HCT116 (cell line): ENCODE data around the gene SFXN5. TPM values are rescaled to one million over a fixed set of nuclear protein-coding genes. Genes with fewer than 3 reads are reported as not detected.

Source experiments
- ATAC-seq: fragments of 200-7000 bp; cut with Tn5 transposase; 2 replicates; pipeline ENCODE4 v1.9.1; 2020; ENCODE audit warnings: mild to moderate bottlenecking, moderate library complexity
- BruUV-seq: library from RNA; stranded (reverse); fragments of 400-500 nt; replicated peaks from 2 replicates; lab custom pipeline; 2021; lab: Mats Ljungman, UMichigan
- CTCF ChIA-PET: fragments of 300-600 bp; sonication (Branson Sonifier 250); formaldehyde crosslinking; loops from one replicate; lab custom pipeline; 2021; ENCODE audit warnings: antibody characterized with exemption; lab: Charles Lee
- POLR2A ChIA-PET: fragments of 300-600, 350-600 bp; sonication (Branson Sonifier 250); formaldehyde crosslinking; loops from one replicate; lab custom pipeline; 2021; ENCODE audit warnings: antibody characterized with exemption; lab: Charles Lee
- RAD21 ChIA-PET, 2 experiments: fragments of 300-600 bp; sonication (Branson Sonifier 250); formaldehyde crosslinking; loops; one replicate each; lab custom pipeline; 2023; ENCODE audit warnings: low total read pairs in 2 of 2; ENCODE audit not compliant: uncharacterized antibody in 2 of 2, unreplicated experiment in 2 of 2, low non-redundant PET in 1 of 2; lab: Charles Lee
- DNase-seq: peaks from one replicate; pipeline ENCODE4 v3.0.0-alpha.2; 2010; ENCODE audit warnings: low read depth, low spot score
- H2AFZ ChIP-seq: fragments of 200-600 bp; shearing (Covaris generic), sonication (generic); 2 replicates; pipeline ENCODE4 v1.6.1; 2017; ENCODE audit warnings: low read depth, mixed run types, mixed read lengths, antibody characterized with exemption, low read length; ENCODE audit not compliant: poor library complexity, severe bottlenecking
- H3K27ac ChIP-seq: 2 replicates; pipeline ENCODE4 v1.5.1; 2012; ENCODE audit warnings: low read depth, low read length
- H3K27me3 ChIP-seq: fragments of 200-600 bp; sonication (generic); 2 replicates; pipeline ENCODE4 v1.6.1; 2016; ENCODE audit warnings: mixed run types, low read length, mixed read lengths; ENCODE audit not compliant: insufficient read depth
- H3K36me3 ChIP-seq, 2 experiments: fragments of 200-500 bp in 1 of 2; fragments of 200-600 bp in 1 of 2; sonication (Bioruptor generic) in 1 of 2; sonication (generic) in 1 of 2; 2 replicates each; pipeline versions ENCODE4 v1.5.1 to v1.6.1; 2014 to 2016; ENCODE audit warnings: low read length in 2 of 2, inconsistent platforms in 1 of 2, mixed read lengths in 1 of 2, mixed run types in 1 of 2; ENCODE audit not compliant: insufficient read depth in 2 of 2, control insufficient read depth in 1 of 2
- H3K4me1 ChIP-seq, 2 experiments: fragments of 200-600 bp in 1 of 2; sonication (generic) in 1 of 2; 2 replicates each; pipeline versions ENCODE4 v1.5.1 to v1.6.1; 2012 to 2017; ENCODE audit warnings: low read length in 2 of 2, inconsistent platforms in 1 of 2, mild to moderate bottlenecking in 1 of 2, mixed read lengths in 1 of 2, mixed run types in 1 of 2, moderate library complexity in 1 of 2; ENCODE audit not compliant: insufficient read depth in 2 of 2, control insufficient read depth in 1 of 2
- H3K4me2 ChIP-seq: fragments of 200-600 bp; sonication (generic); 2 replicates; pipeline ENCODE4 v1.6.1; 2017; ENCODE audit warnings: mixed run types, low read length, mixed read lengths
- H3K4me3 ChIP-seq, 2 experiments: fragments of 200-600 bp in 1 of 2; sonication (generic) in 1 of 2; replicated peaks in 1 of 2; 2 replicates each; pipeline ENCODE4 v1.5.1; 2011 to 2016; ENCODE audit warnings: low read length in 2 of 2, control low read depth in 1 of 2, low read depth in 1 of 2, mild to moderate bottlenecking in 1 of 2, mixed read lengths in 1 of 2, mixed run types in 1 of 2
- H3K79me2 ChIP-seq: fragments of 200-600 bp; sonication (generic); 2 replicates; pipeline ENCODE4 v1.6.1; 2017; ENCODE audit warnings: mild to moderate bottlenecking, mixed run types, low read length, moderate library complexity, mixed read lengths; ENCODE audit not compliant: insufficient read depth
- H3K9ac ChIP-seq: fragments of 200-600 bp; sonication (generic); 2 replicates; pipeline ENCODE4 v1.6.1; 2016; ENCODE audit warnings: low read length, mixed read lengths
- H3K9me2 ChIP-seq: fragments of 200-600 bp; sonication (generic), shearing (Covaris generic); 2 replicates; pipeline ENCODE4 v1.6.1; 2017; ENCODE audit warnings: mixed run types, mild to moderate bottlenecking, moderate library complexity; ENCODE audit not compliant: insufficient read depth
- H3K9me3 ChIP-seq, 2 experiments: fragments of 200-500 bp in 1 of 2; fragments of 200-600 bp in 1 of 2; sonication (Bioruptor generic) in 1 of 2; sonication (generic) in 1 of 2; 2 replicates each; pipeline ENCODE4 v1.6.1; 2014 to 2017; ENCODE audit warnings: low read length in 2 of 2, mixed read lengths in 2 of 2, inconsistent platforms in 1 of 2, low read depth in 1 of 2, mild to moderate bottlenecking in 1 of 2, mixed run types in 1 of 2, moderate library complexity in 1 of 2; ENCODE audit not compliant: control insufficient read depth in 1 of 2, insufficient read depth in 1 of 2
- H4K20me1 ChIP-seq: fragments of 200-600 bp; sonication (generic), shearing (Covaris generic); 2 replicates; pipeline ENCODE4 v1.6.1; 2017; ENCODE audit warnings: mixed run types, mild to moderate bottlenecking, moderate library complexity; ENCODE audit not compliant: insufficient read depth
- CEBPB ChIP-seq: IDR thresholded peaks from 2 replicates; pipeline ENCODE4 v1.6.1; 2012; ENCODE audit warnings: low read depth
- ELF1 ChIP-seq: IDR thresholded peaks from 2 replicates; pipeline ENCODE4 v1.6.1; 2012; ENCODE audit warnings: low read depth, borderline replicate concordance
- RAD21 ChIP-seq: IDR thresholded peaks from 2 replicates; pipeline ENCODE4 v1.6.1; 2012; ENCODE audit warnings: low read depth, mild to moderate bottlenecking
- SIN3A ChIP-seq: IDR thresholded peaks from 2 replicates; pipeline ENCODE4 v1.6.1; 2012; ENCODE audit warnings: low read depth
- TCF7L2 ChIP-seq: IDR thresholded peaks from 2 replicates; pipeline ENCODE4 v1.7.0; 2011; ENCODE audit warnings: borderline replicate concordance, inconsistent platforms; ENCODE audit not compliant: insufficient read depth, insufficient read length; ENCODE audit errors: extremely low read depth
- YY1 ChIP-seq: IDR thresholded peaks from 2 replicates; pipeline ENCODE4 v1.6.1; 2011; ENCODE audit warnings: low read length, low read depth, moderate library complexity, mild to moderate bottlenecking; ENCODE audit not compliant: insufficient replicate concordance; ENCODE audit errors: extremely low read depth
- ZFX ChIP-seq: fragments of 450-650 bp; IDR thresholded peaks from 2 replicates; pipeline ENCODE4 v1.6.1; 2017
- ZNF274 ChIP-seq: fragments of 200-500 bp; sonication (Bioruptor generic); IDR thresholded peaks from 2 replicates; pipeline ENCODE4 v1.6.1; 2014; ENCODE audit warnings: mild to moderate bottlenecking, low read depth, low read length, inconsistent platforms
- intact Hi-C: fragments of 100-400 bp; cut with micrococcal nuclease; formaldehyde crosslinking; loops from 2 replicates; pipeline ENCODE4 v1.10.0; 2022
- total RNA-seq: library from RNA; stranded (reverse); gene quantifications from one replicate; pipeline ENCODE4 v1.2.1, GENCODE V29; 2021; ENCODE audit not compliant: unreplicated experiment
- TF ChIP-seq, protein P1 (sequence below), 3 experiments: fragments of 200-600 bp in 1 of 3; sonication (generic) in 1 of 3; IDR thresholded peaks in 2 of 3; conservative IDR thresholded peaks in 1 of 3; 2 replicates each; pipeline ENCODE4 v1.5.1; 2012 to 2017; ENCODE audit warnings: low read depth in 2 of 3, low read length in 2 of 3, antibody characterized with exemption in 1 of 3, borderline replicate concordance in 1 of 3, control low read depth in 1 of 3, mild to moderate bottlenecking in 1 of 3, mixed read lengths in 1 of 3, mixed run types in 1 of 3, moderate library complexity in 1 of 3; ENCODE audit not compliant: insufficient read depth in 1 of 3
- TF ChIP-seq, protein P2 (sequence below): IDR thresholded peaks from 2 replicates; pipeline ENCODE4 v1.6.1; 2012
- TF ChIP-seq, protein P3 (sequence below): IDR thresholded peaks from 2 replicates; pipeline ENCODE4 v1.6.1; 2012
- TF ChIP-seq, protein P4 (sequence below): IDR thresholded peaks from 2 replicates; pipeline ENCODE4 v1.6.1; 2011; ENCODE audit warnings: mild to moderate bottlenecking, low read length, moderate library complexity; ENCODE audit not compliant: insufficient replicate concordance; ENCODE audit errors: extremely low read depth
- TF ChIP-seq, protein P5 (sequence below): IDR thresholded peaks from 2 replicates; pipeline ENCODE4 v1.6.1; 2012; ENCODE audit warnings: low read depth

SFXN5 gene
- total RNA-seq, 1 experiment from 2014 or later, result 10.0 TPM

DNA sequence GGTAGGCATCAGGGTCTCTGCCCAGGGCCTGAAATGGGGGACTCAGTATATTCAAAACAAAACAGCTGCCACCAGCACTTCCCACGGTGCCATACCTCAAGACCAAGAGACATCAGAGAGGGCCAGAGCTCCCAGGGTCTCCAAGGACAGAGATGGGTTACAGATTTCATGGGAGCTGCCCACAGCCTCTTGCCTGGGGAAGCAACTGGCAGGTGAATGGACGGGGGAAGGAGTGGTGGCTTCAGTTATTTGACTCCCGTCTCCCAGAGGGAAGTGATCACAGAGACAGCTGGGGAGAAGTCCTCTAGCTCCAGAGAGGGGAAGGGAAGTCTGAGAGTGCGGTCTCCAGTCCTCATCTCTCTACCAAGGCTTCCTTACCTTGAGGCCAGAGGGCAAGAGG lies 15.8 kb upstream of the SFXN5 start:
- ATAC-seq (no peak), DNase-seq (no peak)
- H3K79me2 ChIP-seq, result peaks cover 28% of the 10 kb centered on the region; the same call in 1 of the 2 replicates
- H3K4me1 ChIP-seq, result peaks cover 0 to 14% of the 10 kb centered on the region in 2 experiments; a peak in 2 of 4 replicates
- peaks cover 3% of the 10 kb centered on the region; the same call in 1 of the 2 replicates for H4K20me1 ChIP-seq
- intact Hi-C loops, result loop anchor here (5.0 kb wide), 1 partner anchor 90 kb away; no protein-coding TSS in a partner anchor
- H3K4me3 ChIP-seq, result no peak overlapping the region
- H3K4me2 ChIP-seq, result no peak overlapping the region
- no peaks in the 10 kb centered on the region for H3K27me3 ChIP-seq
- H3K27ac ChIP-seq, result no peak overlapping the region
- H3K36me3 ChIP-seq, result peaks cover 0 to 10% of the 10 kb centered on the region in 2 experiments; a peak in 2 of 4 replicates
- H3K9ac ChIP-seq, result no peak overlapping the region
- ChIA-PET POLR2A (no interaction called here), RAD21 (no interaction called here), CTCF (interaction anchor here (1.9 to 3.5 kb wide), 3 partner anchors 69 to 125 kb away, joined by 6 to 33 read pairs (median 6); no protein-coding TSS in a partner anchor)
- H3K9me2 ChIP-seq, result no peaks in the 10 kb centered on the region
- no peak overlapping the region for H2AFZ ChIP-seq
- no peaks in the 10 kb centered on the region for H3K9me3 ChIP-seq
- no TSS peak for BruUV-seq
- TF ChIP-seq ZFX, result no peak
- TF ChIP-seq, protein P1, sequence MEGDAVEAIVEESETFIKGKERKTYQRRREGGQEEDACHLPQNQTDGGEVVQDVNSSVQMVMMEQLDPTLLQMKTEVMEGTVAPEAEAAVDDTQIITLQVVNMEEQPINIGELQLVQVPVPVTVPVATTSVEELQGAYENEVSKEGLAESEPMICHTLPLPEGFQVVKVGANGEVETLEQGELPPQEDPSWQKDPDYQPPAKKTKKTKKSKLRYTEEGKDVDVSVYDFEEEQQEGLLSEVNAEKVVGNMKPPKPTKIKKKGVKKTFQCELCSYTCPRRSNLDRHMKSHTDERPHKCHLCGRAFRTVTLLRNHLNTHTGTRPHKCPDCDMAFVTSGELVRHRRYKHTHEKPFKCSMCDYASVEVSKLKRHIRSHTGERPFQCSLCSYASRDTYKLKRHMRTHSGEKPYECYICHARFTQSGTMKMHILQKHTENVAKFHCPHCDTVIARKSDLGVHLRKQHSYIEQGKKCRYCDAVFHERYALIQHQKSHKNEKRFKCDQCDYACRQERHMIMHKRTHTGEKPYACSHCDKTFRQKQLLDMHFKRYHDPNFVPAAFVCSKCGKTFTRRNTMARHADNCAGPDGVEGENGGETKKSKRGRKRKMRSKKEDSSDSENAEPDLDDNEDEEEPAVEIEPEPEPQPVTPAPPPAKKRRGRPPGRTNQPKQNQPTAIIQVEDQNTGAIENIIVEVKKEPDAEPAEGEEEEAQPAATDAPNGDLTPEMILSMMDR (IDR thresholded peaks at IDR 0.05 in 2 of 3, conservative IDR thresholded peaks at IDR 0.05 in 1 of 3; ENCODE audit: borderline replicate concordance in 1 of 3, insufficient read depth in 1 of 3, low read depth in 2 of 3, low read length in 2 of 3), result no peak
- no peak for TF ChIP-seq TCF7L2
- TF ChIP-seq, protein P2, sequence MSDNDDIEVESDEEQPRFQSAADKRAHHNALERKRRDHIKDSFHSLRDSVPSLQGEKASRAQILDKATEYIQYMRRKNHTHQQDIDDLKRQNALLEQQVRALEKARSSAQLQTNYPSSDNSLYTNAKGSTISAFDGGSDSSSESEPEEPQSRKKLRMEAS, result no peak
- TF ChIP-seq YY1, result no peak
- no peak for TF ChIP-seq RAD21
- TF ChIP-seq, protein P3, sequence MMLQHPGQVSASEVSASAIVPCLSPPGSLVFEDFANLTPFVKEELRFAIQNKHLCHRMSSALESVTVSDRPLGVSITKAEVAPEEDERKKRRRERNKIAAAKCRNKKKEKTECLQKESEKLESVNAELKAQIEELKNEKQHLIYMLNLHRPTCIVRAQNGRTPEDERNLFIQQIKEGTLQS, result no peak
- no peak for TF ChIP-seq SIN3A
- TF ChIP-seq, protein P4, sequence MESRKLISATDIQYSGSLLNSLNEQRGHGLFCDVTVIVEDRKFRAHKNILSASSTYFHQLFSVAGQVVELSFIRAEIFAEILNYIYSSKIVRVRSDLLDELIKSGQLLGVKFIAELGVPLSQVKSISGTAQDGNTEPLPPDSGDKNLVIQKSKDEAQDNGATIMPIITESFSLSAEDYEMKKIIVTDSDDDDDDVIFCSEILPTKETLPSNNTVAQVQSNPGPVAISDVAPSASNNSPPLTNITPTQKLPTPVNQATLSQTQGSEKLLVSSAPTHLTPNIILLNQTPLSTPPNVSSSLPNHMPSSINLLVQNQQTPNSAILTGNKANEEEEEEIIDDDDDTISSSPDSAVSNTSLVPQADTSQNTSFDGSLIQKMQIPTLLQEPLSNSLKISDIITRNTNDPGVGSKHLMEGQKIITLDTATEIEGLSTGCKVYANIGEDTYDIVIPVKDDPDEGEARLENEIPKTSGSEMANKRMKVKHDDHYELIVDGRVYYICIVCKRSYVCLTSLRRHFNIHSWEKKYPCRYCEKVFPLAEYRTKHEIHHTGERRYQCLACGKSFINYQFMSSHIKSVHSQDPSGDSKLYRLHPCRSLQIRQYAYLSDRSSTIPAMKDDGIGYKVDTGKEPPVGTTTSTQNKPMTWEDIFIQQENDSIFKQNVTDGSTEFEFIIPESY, result no peak
- TF ChIP-seq ELF1, result no peak
- TF ChIP-seq, protein P5, sequence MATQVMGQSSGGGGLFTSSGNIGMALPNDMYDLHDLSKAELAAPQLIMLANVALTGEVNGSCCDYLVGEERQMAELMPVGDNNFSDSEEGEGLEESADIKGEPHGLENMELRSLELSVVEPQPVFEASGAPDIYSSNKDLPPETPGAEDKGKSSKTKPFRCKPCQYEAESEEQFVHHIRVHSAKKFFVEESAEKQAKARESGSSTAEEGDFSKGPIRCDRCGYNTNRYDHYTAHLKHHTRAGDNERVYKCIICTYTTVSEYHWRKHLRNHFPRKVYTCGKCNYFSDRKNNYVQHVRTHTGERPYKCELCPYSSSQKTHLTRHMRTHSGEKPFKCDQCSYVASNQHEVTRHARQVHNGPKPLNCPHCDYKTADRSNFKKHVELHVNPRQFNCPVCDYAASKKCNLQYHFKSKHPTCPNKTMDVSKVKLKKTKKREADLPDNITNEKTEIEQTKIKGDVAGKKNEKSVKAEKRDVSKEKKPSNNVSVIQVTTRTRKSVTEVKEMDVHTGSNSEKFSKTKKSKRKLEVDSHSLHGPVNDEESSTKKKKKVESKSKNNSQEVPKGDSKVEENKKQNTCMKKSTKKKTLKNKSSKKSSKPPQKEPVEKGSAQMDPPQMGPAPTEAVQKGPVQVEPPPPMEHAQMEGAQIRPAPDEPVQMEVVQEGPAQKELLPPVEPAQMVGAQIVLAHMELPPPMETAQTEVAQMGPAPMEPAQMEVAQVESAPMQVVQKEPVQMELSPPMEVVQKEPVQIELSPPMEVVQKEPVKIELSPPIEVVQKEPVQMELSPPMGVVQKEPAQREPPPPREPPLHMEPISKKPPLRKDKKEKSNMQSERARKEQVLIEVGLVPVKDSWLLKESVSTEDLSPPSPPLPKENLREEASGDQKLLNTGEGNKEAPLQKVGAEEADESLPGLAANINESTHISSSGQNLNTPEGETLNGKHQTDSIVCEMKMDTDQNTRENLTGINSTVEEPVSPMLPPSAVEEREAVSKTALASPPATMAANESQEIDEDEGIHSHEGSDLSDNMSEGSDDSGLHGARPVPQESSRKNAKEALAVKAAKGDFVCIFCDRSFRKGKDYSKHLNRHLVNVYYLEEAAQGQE, result no peak
- no peak for TF ChIP-seq CEBPB
- TF ChIP-seq ZNF274, result no peak
